Epithelial cell of esophagus (primary cell): ENCODE data around the gene FAM3C.
"Not testable (repeated sequence)": the region's sequence is repeated elsewhere in the genome, so short reads cannot be mapped to it uniquely, and the experiment has no call there.

Experiments
- DNase-seq: peaks from one replicate; pipeline ENCODE4 v3.0.0; 2010; ENCODE audit warnings: low read depth
- H3K4me3 ChIP-seq: 2 replicates; pipeline ENCODE4 v1.5.1; 2011; ENCODE audit warnings: mild to moderate bottlenecking, low read length, control low read depth
- CTCF ChIP-seq: IDR thresholded peaks from 2 replicates; pipeline ENCODE4 v1.5.1; 2011; ENCODE audit warnings: low read depth, mild to moderate bottlenecking, low read length, control low read depth, inconsistent platforms; ENCODE audit not compliant: insufficient read depth; ENCODE audit errors: missing control alignments

Gene FAM3C, protein sequence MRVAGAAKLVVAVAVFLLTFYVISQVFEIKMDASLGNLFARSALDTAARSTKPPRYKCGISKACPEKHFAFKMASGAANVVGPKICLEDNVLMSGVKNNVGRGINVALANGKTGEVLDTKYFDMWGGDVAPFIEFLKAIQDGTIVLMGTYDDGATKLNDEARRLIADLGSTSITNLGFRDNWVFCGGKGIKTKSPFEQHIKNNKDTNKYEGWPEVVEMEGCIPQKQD

GRCh38 chr7:121395961-121396757 lies at the start of gene FAM3C:
TSS of gene FAM3C (minus strand) at chr7:121396308. CDS start at chr7:121382969, 13,339 bp downstream.
- H3K4me3 ChIP-seq = peak within 1 kb of the TSS; percentile 76

DNA sequence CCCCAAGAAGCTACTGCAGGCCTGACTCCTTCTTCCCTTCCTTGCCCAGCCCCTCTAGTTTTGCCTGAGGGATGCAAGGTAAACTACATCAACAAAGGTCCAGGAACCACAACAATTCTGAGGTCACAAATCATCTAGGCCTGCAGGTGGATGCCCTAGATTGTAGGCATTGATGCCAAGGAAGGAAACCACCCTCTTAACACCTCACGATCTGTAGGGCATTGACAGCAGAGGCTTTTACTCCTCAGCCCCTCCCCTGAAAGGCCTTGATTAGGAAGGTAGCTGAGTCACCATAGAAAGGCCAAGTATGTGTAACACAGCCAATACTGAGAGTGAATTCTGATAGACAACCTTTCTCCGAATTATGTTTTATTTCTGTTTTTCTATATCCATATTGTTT lies 46.7 kb upstream of the FAM3C start:
- no peak overlapping the region for H3K4me3 ChIP-seq
- TF ChIP-seq CTCF = no peak
- DNase-seq = peak; percentile 74

More at GRCh38 chr7:121395961-121396757, at the start of gene FAM3C:
- no peak for TF ChIP-seq CTCF
- DNase-seq = peak; percentile 91

- H3K4me3 ChIP-seq = no peak overlapping the region
- DNase-seq = no peak
Observed at GRCh38 chr7:121440857-121441503, 44.9 kb upstream of the FAM3C start.

GRCh38 chr7:121438043-121438955 lies 42.2 kb upstream of the FAM3C start:
- peak; percentile 82 for DNase-seq
- H3K4me3 ChIP-seq = not testable (repeated sequence)

More at GRCh38 chr7:121440857-121441503, 44.9 kb upstream of the FAM3C start:
- TF ChIP-seq CTCF = no peak

DNA sequence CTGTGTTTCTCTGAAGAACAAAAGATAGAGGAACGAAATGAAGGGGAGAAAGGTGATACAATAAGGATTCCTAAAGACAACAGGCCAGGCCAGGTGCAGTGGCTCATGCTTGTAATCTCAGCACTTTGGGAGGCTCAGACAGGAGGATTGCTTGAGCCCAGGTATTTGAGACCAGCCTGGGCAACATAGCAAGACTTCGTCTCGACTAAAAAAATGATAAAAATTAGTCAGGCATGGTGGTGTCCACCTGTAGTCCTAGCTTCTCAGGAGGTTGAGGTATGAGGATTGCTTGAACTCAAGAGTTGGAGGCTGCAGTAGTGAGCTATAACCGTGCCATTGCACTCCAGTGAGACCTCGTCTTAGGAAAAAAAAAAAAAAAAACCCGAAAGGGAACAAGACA lies 41.4 kb upstream of the FAM3C start:
- DNase-seq = no peak
- no peak for TF ChIP-seq CTCF
- H3K4me3 ChIP-seq = no peak overlapping the region

DNA sequence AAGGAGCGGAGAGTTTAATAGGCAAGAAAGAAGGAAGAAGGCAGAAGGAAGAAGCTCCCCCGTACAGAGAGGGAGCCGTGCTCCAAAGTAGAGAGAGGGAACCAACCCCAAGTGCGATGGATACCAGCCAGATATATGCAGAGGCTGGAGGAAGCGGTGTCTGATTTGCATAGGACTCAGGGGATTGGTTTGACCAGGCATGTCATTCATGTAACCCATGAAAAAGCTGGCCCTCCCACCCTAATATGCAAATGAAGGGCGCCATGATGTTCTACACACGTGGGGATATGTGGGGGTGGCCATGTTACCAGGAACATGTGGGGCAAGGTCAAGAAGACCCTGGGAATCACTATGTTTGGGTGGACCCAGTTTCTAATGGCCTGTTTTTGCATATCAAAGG lies 40.6 kb upstream of the FAM3C start:
- no peak for TF ChIP-seq CTCF

DNA sequence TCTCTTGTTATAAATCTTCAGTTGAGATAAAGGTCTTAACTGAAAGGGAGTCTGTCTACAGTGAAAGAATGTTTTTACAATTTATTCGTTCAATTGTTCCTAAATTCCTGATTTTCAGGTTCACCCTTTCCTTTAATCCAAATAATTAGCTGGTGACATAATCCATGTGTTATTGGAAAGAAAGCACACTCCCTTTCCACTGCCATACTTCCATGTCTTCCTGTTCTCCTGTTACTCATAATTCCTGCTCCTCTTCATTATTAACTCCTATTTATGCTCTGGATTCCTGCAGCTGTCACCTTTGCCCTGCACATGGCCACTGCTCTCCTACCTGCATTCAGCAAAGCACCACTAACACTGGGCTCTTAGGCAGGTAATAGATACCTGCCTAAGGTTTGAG lies 40.0 kb upstream of the FAM3C start:
- TF ChIP-seq CTCF = no peak
- H3K4me3 ChIP-seq = no peak overlapping the region
- peak; percentile 48 for DNase-seq

More for the DNA sequence above, 40.6 kb upstream of the FAM3C start:
- H3K4me3 ChIP-seq = no peak overlapping the region
- no peak for DNase-seq
